GM19240 (cell line): Measurements from ENCODE around the gene CCDC57.
A peak's percentile ranks its signal among the peaks of the same experiment; 100 is the strongest.

Experiments
- DNase-seq: peaks from one replicate; pipeline ENCODE4 v3.0.0; 2011; ENCODE audit warnings: low spot score; ENCODE audit not compliant: insufficient read length

Gene CCDC57

GRCh38 chr17:82051776-82052637, 160.6 kb downstream of the CCDC57 start, which contains the start of the genes GPS1 and RFNG:
Gene GPS1, plus strand, starts transcription at chr17:82051898. Its CDS starts 34 bp downstream, at chr17:82051932.
Gene RFNG, minus strand, starts transcription at chr17:82051811. Its CDS starts 45 bp downstream, at chr17:82051766.
- peak; percentile 95 for DNase-seq
